CD4-positive, alpha-beta T cell treated with Interleukin-6 at 100 ng/mL for 8 hours (primary cell): ENCODE measurements around the gene SPRED2.

Experiments
- DNase-seq: peaks from one replicate; pipeline ENCODE4 v3.0.0-alpha.2; 2020; ENCODE audit warnings: mixed read lengths, low spot score

The SPRED2 gene

DNA sequence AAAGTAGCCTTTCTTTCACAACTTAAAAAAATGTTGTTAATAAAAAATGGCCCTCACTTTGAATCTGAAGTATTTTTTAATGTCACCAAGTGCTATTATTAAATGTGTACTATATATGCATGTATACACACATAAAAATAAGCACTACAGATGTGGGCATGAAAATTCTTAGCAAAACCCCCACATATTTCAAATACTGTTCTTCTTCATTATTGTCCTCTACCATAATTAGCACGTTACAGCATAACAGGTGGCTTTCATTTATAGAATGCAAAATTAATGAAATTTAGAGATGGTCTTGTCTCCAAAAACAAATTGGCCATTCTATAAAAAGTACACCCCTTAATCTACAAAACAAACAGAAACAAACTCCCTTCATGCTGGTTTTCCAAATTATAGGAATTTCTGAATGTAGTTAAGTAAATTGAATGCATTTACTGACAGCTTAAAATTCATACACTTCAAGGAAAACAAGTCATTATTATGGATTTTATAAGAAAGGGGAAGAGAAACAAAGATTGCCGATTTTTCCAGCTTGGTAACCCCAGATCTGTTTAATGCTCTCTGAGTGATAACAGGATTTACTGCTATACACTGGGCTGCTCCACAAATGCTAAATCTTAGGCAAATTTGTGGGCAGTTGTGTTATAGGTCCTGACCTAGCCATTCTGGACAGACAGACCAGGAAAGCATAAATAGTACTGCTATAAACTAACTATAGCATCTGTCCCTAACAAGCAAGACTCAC, 67.2 kb downstream of the SPRED2 start:
- DNase-seq: no peak

DNA sequence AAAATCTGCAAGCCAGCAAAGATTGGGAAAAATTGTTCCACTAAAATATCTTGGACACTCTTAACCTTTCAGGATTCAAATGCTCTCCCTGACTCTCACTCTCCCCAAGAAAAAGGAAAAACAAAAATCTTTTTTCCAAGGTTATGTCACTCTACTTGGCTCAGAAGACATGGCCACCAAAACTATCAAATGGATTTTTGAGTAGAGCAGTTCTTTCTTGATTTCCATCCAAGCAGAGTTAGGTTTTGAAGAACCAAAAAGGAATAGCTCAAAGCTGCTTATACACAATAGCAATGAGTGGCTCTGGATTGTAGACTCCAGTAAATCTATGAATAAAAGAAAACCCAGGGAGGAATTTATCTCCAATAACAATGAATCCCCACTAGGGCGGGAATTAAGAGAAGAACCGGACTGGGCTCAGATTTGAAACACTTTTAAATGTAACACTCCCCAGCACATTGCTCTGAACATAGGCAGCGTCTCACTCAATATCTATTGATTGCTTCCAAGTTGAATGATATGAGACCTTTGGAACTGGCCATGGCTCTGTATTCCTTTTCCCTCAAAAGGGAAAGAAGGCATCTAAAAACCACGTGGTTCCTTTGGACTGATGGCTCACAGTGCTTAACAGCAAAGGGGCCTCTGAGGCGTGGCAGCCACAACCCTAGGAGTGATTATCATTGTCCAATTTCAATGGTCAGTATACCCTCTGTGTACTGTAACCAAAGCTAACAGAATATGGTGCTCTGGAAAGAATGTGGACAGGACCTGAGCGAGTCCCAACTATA, 68.3 kb downstream of the SPRED2 start:
- DNase-seq: no peak

DNA sequence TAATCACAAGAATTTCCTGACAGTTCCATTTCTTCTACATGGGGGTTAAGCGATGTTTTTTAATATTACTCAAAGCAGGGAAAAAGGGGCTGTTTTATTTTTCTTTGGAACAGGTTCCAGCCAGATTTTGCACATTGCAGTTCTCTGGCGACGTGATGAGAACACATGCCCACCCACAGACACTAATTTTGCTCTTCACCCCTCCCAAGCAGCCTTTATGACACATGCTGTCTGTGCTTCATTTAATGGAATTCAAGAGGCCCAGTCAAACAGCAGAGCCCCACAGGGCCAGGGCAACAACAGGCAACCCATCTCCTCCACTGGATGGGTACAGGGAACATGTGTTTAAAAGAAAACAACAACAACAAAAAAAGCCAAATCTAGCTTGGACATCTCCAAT, 70.8 kb downstream of the SPRED2 start:
- no peak for DNase-seq

DNA sequence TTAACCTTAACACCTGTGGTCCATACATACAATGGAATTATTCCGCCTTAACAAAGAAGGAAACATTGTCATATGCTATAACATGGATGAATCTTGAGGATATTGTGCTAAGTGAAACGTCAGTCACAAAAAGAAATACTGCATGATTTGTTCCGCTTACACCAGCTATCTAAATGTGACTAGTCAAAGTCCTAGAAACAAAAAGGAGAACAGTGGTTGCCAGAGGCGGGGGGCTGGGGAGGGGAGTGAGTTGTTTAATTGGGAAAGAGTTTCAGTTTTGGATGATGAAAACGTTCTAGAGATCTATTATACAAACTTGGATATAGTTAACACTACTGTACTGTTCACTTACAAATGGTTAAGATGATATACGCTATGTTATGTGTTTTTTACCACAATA, 72.0 kb downstream of the SPRED2 start:
- no peak for DNase-seq

DNA sequence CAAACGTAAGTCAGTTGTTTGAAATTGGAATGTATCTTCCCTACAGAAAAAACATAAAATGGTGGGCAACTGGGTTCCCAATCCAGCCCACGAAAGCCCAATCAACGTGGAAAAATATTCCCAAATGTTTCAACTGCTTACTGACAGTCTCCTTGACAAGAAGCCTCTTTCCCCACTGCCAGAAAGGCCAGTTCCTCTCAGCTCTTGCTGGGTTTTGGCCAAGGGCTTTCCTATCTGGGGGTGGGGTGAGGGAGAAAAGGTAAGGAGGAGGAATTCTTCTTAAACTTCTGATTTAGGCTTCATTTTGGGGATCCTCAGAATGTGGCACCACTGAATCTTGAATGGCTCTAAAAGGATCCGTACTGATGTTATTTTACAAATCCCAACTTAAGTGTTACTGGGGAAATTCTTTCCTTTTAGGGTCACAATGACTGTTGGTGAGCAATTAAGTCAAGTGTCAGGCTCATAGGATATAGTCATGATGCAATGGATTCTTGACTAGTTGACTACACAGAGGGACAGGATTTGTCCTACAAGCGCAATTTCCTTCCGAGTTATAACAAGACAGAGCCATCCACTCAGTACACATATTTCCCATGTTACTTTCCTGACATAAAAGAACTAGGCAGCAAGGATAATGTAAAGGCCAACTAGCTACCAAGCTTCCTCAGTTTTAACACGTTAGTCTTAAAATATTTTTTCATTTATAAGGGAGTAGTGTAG, 73.6 kb downstream of the SPRED2 start:
- DNase-seq: no peak

DNA sequence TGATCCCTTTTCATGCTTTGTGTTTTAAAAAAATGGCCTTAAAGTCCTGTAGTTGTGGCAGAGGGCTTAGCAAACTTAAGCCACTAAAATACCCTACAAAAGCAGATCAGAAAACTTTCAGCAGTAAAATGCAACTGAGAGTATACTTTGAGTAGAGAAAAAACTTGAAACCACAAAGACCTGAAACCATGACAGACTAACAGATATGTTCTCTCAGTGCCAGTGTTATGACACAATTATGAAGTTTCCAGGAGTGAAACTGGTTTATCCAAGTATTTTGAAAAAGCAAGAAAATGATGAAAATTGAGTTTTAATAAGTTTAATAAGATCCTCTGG, 74.5 kb downstream of the SPRED2 start:
- DNase-seq: no peak

DNA sequence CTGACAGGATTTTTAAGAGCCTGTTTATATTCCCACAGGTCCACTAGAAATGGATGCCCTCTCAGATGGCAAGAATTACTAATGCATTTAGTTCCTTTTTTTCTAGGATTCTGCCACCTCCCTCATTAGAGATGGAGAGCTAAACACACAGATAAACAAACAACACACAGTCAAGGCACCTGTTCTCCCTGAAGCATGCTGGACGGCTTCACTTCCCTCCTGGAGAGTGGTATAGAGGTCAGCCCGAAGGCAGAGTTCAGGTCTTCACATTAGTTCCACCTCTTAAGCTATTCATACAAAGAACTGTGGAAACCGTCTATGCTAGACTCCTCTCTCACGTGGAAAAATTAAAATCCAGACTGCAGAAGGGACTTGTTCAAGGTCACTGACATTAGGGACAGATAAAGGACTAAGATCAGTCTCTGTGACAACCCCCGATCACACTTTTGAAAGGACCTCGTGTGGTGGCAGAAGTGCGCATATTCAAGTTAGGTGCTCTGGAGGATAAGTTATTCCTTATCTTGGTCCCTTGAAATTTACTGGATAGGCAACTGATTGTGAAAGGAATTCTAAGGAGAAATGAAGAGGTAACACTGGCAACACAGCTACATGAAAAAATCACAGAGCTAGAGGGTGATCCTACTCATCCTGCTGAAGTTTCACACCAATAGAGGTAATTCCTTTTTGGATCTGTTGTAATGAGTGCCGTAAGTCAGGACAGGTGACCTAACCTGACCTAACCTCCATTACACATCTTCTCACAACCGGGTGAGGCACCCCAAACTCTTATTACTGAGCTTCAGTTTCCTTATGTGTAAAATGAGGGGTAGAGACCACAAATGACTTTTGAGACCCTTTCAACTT, 75.1 kb downstream of the SPRED2 start:
- no peak for DNase-seq

DNA sequence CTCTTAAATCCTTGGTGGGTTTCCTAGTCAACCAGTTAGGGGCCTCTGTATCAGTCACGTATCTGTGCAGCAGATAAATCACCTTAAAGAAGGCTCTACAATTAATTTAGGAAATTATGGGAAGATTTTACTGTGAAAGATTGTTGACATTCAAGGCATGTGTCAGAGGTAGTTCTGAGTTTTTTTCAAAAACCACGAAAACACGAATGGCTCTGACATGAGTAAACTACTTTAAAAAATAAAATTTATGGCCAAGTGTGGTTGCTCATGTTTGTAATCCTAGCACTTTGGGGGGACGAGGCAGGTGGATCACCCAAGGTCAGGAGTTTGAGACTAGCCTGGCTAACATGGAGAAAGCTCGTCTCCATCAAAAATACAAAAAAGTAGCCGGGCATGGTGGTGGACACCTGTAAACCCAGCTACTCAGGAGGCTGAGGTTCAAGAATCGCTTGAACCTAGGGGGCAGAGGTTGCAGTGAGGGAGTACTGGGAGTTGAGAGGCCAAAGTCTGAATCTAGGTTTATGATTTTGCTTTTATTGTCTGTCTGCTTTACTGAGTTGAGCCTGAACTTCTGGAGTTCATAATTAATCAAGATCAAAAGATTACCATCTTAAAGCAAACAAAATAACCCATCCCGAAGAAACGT, 77.1 kb downstream of the SPRED2 start:
- DNase-seq: no peak

DNA sequence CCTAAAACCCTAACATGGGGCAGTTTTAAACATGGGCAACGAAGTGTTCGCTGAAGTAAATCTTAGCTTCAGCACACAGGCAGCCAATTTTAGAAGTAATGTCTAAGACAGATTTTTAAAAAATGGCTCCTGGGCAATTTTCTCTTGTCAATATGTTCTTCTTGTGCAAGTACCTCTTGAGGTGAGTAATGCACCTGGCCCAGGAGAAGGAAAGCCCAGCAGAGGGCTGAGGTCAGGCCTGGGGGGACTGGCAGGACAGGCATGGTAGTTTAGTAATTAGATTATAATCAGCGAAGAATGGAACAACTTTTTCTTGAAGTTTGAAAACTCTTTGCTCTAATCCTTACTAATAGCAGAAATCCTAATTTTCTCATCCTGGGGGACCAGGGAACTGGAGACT, 77.6 kb downstream of the SPRED2 start:
- no peak for DNase-seq

DNA sequence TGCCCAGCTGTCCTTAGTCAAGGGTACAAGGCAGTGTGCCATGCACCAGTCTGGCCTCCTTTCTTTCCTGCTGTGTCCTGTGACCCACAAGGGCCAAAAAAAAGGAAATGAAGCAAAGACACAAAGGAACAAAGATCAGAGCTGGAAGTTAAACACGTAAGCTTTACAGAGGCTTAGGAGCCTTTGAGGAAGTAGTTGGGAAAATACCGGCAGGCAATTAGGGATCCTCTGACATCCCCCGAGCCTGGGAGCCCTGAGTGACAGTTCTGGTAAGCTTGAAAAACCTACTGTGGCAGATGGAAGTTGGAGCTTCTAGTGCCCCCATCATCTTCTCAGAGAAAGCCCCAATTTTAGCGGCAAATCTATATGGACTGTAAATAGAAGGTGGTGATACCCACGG, 78.5 kb downstream of the SPRED2 start:
- DNase-seq: no peak

DNA sequence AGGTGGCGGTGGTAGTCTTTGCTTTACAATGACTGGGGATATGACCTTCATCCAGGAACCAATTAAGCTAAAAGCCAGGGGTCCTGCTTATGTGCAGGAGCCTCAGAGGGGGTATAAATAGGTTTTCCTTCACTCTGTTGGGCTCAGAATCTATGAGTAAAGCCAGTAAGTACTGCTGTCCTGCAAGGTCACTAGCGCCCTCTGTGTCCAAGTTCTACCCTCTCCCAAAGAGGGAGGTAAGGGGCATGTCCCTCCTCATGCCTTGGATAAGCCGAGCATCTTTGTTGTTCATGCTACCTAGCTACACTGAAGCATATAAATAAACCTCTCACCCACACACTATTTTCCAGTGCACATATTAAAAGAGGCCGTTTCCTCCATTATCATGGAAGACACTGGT, 79.4 kb downstream of the SPRED2 start:
- no peak for DNase-seq

DNA sequence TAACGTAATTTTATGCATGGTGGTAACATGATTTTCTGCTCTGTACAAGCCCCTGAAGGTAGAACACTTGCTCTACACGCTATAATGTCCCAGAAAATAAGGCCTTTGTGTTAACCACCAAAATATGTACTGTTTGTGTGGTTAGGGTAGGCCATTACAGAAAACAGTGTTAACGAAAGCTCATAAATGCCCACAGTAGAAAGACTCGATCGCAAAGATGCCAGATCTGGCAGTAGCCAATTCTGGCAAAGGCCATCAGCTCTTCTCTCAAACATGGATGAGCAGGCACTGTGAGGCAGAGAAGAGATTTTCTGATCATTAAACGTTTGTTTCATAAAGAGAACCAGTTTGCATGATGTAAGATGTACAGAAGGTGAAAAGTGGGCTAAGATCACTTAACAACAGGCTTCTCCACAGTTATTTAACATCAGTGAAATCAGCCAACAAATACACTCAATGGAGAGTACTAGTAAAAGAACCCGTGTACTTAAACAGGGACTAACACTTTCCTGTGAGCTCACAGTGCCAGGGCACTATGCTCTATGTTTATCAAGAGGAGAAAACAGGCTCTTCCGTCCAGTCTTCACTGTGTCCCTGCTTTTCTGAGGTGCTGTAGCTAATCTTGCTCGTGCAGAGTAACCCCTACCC, 80.3 kb downstream of the SPRED2 start:
- DNase-seq: no peak

DNA sequence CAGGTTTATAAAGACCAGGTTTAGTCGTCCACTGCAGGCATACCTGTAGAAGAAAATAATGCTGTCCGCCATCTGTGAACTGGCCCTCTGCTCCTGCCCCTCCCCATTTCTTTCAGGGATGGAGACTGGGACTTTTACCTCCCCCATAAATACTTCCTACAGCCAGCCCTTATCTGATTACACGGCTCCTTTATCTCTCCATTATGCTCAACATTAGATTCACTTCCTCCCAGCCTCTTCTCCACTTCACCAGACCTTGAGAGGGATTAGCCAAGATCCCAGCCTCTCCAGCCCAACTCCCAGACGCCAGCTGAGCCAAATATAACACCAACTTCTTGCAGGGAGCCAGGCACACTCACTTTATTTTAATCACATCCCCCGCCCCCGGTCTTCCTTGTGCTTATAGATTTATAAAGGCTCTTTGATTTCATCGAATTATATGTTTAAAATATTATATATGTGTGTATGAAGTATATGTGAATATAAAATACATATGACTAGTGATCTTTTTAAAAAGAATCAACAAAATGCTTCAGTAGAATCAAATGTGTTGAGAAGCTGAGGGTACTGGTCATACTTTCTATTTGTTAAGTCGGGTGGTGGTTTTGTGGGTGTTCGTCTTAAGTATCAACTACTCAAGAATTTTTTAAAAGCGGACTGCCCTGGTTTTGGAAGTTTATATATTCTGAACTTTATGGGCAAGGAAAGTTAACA, 81.0 kb downstream of the SPRED2 start:
- no peak for DNase-seq

DNA sequence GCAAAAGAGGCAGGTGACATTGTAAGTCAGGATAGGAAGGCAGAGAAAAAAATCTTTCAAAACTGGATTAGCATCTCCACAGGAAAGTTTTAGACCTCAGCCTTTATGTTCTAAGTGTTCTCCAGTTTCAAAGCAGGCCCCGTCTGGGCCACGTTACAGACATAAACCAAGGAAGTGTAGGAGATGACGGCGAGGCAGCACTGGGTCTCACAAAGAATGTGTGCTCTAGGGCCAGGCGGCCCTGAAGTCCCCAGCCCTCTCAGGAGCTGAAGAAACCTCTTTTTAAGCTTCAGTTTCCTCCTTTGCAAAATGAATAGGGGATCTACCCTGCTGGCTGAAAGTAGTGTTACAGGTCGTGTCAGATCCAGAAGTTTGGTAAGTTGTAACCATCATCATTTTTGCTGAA, 81.7 kb downstream of the SPRED2 start:
- DNase-seq: no peak

DNA sequence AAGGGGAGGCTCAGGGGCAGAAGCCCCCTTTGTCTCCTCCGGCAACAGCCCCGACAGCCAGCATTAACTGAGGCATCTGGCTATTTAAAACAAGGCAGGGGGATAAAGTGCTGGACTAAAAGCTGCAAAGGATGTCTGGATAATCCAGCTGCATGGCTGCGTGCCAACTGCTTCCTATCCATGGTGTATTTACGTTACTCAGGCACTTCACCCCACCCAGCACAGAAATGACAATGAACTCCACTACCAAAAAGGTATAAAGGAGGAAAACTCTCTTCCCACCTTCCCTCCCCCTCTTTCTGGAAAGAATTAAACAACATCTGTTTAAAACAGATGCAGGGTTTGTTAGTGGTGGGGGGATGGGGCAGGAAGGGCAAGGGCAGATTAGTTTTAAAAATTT, 82.5 kb downstream of the SPRED2 start:
- no peak for DNase-seq

DNA sequence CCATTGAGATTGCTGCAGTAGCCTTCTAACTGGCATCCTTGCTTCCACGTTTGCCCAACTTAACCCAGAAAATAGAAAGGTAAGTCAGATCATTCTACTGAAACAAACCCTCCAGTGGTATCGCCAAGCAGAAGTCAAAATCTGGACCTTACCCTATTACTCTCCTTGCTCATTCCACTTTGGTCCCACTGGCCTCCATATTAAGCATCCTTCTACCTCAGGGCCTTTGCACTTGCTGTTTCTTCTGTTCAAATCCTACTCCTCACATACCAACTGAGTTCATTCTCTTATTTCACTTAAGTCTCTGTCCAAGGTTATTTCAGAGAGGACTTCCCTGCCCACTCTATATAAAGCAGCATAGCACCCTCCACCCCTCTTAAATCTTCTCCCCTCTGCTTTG, 84.5 kb downstream of the SPRED2 start:
- no peak for DNase-seq

DNA sequence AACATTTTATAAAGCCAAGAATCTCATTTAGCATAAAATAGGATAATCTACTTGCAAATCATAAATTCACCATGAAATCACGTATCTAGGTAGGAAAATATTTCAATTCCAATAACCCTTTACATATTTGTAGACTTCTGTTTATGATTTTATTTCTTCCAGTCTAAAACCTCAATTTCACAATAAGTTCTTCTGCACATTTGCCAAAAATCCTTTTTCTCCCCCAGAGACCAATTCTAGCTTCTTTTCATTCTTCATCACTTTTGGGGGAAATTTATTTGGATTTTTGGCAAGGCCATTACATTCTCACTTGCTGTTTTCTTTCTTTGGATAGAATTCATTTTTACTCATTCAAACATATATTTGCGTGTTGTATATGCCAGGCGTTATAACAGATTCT, 86.8 kb downstream of the SPRED2 start:
- no peak for DNase-seq

DNA sequence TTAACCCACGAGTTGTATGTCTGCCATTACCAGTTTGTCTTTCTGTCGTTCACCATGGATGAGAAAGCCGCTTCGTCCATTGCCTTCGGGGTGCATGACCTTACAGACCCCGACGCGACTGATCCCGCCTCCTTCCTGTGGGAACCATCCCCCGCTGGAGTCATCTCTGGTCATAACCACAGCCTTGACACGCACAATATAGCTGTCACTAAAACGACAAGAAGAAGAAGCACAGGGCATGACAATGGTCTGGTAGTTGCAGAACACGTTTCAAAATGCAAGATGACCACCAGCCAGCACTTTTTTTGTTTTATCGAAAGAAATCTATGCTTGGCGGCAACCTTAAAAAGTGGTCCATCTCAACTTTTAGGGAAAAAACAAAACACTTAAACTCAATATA, 87.7 kb downstream of the SPRED2 start:
- no peak for DNase-seq

DNA sequence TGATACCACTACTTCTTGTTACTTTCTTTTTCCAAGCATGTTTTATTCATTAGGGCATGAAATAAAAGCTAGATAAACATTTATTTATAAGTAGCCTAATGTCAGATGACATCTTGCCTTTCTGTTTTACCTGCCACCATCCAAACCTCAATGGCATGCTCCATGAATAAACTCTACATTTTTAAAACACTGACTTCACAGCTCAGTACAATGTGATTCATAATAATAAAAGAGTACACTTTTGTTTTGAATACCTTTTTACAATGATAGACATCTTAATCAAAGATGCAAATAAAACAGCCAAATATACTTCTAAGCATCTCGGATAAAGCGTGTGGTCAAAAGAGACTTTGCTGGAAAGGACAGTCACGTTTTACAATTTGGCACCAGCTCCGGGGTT, 88.2 kb downstream of the SPRED2 start:
- DNase-seq: no peak

DNA sequence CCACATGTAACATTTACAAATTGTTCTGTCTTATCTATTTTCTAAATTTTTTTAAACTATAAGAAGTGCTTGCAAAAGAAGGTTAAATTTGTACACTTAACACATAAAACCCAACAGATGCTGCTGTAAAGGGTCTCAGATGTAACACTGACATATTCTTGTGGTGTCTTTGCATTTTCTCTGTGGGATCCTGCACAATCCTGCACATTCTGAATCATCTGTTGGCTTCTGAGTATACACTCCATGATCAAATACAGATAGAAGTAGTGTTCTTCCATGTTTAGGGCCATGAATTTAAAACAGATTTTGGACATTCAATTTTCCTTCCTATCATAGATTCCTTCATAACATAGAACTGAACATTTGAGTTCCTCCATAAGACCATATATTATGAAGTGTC, 89.0 kb downstream of the SPRED2 start:
- DNase-seq: no peak
